ENCODE data around the gene JMJD7.

JMJD7 gene

GRCh38 chr15:41848631-41849030 lies 20.7 kb downstream of the JMJD7 start:
- DNase-seq, result no peak

GRCh38 chr15:41849204-41849603 lies 21.3 kb downstream of the JMJD7 start:
- no peak for DNase-seq

DNA sequence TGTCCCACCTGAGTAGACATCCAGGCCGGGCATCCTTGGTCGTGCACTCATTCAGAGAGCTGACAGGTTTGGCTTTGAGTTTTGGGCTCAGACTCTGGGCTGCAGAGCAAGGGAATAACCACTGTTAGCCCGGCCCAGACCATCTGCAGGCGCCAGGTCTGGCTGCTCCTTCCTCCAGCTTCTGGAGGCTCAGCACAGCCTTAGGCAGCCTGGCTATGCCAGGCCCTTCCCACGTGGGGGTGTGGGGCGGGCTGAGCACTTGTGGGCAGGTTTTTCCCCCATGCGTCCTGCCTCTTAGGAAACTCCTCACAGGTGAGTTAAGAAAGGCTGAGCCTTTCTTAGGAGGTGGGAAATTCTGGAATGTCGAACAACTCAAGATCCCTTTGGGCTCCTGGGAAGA lies 22.0 kb downstream of the JMJD7 start:
- no peak for DNase-seq

GRCh38 chr15:41850482-41851166 lies 22.7 kb downstream of the JMJD7 start:
- DNase-seq, result no peak

GRCh38 chr15:41851167-41851523 lies 23.3 kb downstream of the JMJD7 start:
- DNase-seq, result no peak

DNA sequence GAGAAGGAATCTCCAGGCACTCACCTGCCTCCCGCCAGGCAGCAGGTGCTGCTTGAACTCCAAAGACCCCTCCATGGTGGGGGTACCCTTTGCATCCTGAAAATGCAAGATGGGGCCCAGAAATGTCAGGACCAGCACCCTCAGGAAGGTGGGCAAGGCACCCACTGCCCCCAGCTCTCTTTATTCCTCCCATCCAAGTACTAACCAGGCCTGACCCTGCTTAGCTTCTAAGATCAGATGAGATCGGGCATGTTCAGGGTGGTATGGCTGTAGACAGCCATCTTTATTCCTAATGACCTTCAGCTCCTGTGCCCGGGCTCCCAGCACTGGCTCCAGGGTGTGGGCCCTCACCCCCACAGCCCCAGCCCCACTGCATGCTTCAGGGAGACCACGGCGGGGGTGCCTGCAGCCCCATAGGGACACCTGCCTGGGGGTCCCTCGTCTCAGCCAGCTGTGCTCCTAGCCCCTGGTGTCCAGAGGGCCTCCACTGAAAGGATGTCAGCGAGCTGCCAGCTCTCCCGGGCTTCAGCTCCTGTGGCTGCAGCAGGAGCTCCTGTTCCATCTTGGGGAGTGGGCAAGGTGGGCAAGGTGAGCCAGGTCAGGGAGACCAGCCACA lies 24.0 kb downstream of the JMJD7 start:
- DNase-seq, result no peak

GRCh38 chr15:41852736-41853590 lies 25.1 kb downstream of the JMJD7 start:
- no peak for DNase-seq

GRCh38 chr15:41853831-41854230 lies 25.9 kb downstream of the JMJD7 start:
- DNase-seq, result no peak

DNA sequence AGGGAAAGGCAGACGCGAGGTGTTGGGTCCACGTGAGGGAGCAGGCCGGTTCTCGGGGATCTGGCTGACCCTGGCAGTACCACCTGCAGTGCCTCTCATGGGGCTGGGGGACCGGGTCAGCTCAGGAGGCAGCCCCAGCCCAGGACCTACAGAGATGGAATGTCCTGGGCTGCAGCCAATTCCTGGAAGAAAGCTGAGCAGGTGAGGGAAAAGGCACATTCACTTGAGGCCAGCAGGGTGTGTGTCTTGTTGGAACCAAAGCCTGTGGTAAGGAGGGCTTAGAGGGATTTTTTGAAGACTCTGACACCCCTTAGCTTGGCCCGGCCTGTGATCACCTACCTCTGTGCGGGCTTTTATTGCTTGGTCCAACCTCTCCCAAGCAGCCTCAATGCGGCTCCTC lies 26.6 kb downstream of the JMJD7 start:
- no peak for DNase-seq

GRCh38 chr15:41855261-41855961 lies 27.5 kb downstream of the JMJD7 start:
- DNase-seq, result no peak

DNA sequence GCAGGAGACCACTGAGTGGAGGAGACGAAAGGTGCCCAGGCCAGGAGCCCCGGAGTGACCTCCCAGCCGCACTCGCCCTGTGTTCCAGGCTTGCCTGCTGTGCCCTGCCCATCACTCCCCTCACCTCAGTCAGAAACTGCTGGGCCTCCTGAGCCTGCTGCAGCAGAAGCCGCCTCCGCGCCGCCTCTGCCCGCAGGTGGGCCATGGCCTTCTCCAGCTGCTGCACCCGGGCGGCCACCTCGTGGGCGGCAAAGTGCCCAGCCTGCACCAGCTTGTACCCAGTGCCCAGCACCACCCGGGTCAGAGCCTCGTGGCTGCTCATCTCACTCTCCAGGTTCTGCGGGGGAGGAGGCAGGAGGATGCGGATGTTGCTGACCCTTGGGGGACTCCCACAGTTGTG lies 28.4 kb downstream of the JMJD7 start:
- no peak for DNase-seq

- DNase-seq, result no peak
Observed at GRCh38 chr15:41856716-41857115, 28.8 kb downstream of the JMJD7 start.

GRCh38 chr15:41857316-41857715 lies 29.4 kb downstream of the JMJD7 start:
- no peak for DNase-seq

- no peak for DNase-seq
Observed at GRCh38 chr15:41858756-41859155, 30.9 kb downstream of the JMJD7 start.

- DNase-seq, result no peak
Observed at GRCh38 chr15:41860049-41860828, 32.3 kb downstream of the JMJD7 start.

DNA sequence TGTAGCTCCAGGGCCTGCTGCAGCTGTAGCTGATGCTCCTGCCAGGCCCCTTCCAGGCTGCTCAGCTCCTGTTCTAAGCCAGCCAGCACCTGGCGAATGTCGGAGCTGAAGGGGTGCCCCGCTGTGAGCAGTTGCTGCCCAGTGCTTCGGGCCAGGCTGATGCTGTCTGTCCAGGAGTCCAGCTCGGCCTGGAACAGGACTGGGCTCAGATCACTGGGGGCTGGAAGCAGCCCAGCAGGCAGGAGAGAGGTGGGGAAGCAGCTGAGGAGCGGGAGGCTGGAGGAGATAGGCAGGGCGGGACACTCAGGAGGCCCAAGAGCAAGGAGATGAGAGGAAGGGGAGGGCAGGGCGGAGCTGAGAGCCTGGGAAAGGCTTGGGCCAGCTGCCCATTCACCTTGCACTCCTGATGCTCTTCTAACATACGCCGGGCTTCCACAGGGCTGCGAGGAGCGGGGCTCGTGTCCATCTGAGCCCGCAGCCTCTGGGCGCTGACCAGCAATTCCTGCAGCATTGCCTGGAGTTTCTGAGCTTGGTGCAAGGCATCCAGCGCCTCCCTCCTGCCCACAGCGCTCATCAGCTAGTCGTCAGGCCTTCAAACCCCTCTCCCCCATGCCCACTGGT lies 34.0 kb downstream of the JMJD7 start:
- no peak for DNase-seq

GRCh38 chr15:41862515-41863116 lies 34.7 kb downstream of the JMJD7 start:
- no peak for DNase-seq

GRCh38 chr15:41865490-41866055 lies 37.7 kb downstream of the JMJD7 start:
- no peak for DNase-seq

- DNase-seq, result no peak
Observed at GRCh38 chr15:41866263-41866703, 38.4 kb downstream of the JMJD7 start.

GRCh38 chr15:41866872-41867579 lies 39.1 kb downstream of the JMJD7 start:
- no peak for DNase-seq

DNA sequence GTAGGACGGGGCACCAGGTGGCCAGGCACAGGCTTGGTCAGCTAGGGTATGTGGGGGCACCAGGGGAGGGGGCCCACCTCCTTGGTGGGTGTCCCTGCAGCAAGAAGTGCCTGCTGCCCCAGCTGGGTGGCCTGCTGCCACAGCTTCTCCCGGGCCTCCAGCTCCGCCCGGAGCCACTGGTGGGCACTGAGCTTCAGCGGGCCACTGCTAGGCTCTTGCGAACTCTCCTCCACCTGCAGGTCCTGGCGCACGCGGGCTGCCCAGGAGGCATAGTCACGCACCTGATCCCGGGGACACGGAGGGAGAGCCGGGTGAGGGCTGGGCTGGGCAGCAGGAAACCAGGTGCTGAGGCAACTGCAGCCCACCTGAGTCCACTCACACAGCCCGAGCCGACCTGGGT lies 40.4 kb downstream of the JMJD7 start:
- no peak for DNase-seq

Measured in CD4-positive, alpha-beta T cell treated with Interleukin-12 subunit alpha and Interleukin-12 subunit beta, for 1 hour (primary cell).